NCI-H1436 treated with DMSO at 0.1 percent for 48 hours (cell line): ENCODE measurements around the gene CELSR1.
"Not testable (repeated sequence)": the region's sequence is repeated elsewhere in the genome, so short reads cannot be mapped to it uniquely, and the experiment has no call there.

Experiments
- DNase-seq: peaks from one replicate; lab custom pipeline; 2025; lab: John Stamatoyannopoulos, UW

CELSR1 gene

DNA sequence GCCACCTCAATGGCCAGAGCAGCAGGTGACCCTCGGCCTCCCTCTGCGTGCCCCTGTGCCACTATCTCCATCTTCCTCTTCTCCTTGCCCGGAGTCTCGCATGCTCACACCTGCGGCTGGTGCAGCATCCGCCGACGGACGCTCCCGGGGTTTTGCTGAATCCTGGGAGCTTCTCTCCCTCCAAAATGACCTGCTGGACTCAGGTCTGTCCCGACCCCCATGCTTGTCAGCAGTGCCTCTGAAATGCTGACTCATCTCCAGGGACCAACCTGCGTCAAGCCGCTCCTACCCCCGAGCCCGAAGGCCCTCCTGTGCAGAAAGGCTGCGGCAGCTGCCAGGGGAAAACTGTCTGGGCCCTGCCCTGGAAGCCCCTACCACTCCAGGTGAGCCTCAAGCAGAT is 58.4 kb downstream of the CELSR1 start:
- DNase-seq: no peak

GRCh38 chr22:46478083-46478551 is 59.3 kb downstream of the CELSR1 start:
- DNase-seq: no peak

DNA sequence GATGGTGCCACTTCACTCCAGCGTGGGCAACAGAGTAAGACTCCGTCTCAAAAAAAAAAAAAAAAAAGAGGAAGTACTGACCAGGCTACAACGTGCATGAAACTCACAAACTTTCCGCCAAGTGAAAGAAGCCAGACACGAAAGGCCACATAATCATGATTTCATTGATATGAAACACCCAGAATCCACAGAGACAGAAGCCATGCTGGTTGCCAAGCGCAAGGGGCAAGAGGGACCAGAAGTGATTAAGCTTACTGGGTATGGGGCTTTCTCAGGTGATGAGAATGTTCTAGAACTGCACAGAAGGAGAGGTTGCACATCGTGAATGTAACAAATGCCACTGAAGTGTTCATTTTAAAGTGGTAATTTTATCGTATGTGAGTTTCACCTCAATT is 60.9 kb downstream of the CELSR1 start:
- no peak for DNase-seq

GRCh38 chr22:46473896-46474557 is 63.4 kb downstream of the CELSR1 start:
- no peak for DNase-seq

DNA sequence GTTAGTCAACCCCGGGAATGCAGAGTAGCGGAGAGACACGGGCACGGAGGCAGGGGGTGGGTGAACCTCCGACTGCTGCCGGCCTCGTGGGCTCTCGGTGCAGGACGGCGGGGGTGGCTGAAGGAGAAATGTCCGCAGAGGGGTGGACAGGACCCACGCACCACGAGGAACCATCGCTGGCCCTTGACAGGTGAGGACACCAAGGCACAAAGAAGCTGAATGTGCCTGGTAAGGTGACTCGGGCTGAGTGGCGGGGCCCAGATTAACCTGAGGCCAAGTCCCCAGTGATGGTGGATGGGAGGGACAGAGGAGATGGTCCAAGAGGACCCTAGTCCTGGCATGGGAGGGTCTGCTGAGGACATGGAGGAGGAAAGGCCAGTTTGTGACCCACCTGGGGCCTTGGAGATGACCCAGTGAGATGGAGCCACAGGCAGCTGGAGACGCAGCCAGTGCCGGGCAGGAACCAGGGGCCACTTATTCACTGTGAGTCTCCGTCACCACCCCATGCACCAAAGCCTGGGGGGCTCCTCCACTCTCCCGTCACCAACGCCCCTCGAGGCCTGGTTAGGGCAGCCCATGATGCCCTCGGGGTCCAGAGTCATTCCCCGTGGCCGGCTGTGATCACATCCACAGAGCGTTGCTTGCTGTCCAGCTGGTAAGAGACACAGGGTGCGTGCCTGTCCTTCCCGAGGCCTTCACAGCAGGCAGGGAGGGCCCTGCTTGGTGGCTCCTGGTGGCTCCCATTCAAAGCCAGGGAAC is 64.2 kb downstream of the CELSR1 start:
- no peak for DNase-seq

GRCh38 chr22:46472722-46473016 is 64.8 kb downstream of the CELSR1 start:
- DNase-seq: no peak

- DNase-seq: no peak
These were observed 65.3 kb downstream of the CELSR1 start for GRCh38 chr22:46471901-46472721.

DNA sequence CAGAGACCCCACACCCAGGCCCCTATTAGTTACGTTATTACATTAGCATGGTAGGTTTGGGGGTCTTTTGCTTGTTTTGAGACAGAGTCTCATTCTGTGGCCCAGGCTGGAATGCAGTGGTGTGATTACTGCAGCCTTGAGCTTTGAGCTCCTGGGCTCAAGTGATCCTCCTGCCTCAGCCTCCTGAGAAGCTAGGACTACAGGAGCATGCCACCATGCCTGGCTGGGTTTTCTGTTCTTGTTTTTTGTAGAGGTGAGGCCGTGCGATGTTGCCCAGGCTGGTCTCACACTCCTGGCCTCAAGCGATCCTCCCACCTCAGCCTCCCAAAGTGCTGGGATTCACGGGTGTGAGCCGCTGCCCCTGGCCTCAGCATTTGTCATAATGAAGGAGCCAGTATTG is 66.1 kb downstream of the CELSR1 start:
- not testable (repeated sequence) for DNase-seq

GRCh38 chr22:46469711-46470110 is 67.7 kb downstream of the CELSR1 start:
- DNase-seq: no peak

GRCh38 chr22:46467006-46467405 is 70.4 kb downstream of the CELSR1 start:
- DNase-seq: no peak

GRCh38 chr22:46466255-46466676 is 71.2 kb downstream of the CELSR1 start:
- no peak for DNase-seq

DNA sequence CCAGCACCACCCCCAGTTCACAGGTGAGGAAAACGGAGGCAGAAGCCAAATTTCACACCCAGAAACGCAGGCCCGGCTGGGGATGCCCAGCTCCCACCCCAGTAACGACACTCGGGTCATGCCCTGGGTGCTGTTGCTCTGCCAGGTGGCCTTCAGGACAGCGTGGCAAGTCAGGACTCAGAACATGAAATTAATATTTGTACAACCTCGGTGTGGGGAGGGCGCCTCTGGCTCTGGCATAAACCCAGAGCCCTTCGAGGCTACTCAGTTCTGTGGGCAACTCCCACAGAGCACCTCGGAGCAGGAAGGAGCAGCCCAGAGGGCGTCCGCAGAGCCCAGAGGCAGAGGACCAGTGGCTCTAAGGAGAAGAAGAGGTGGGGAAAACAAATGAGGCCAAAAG is 71.6 kb downstream of the CELSR1 start:
- no peak for DNase-seq

DNA sequence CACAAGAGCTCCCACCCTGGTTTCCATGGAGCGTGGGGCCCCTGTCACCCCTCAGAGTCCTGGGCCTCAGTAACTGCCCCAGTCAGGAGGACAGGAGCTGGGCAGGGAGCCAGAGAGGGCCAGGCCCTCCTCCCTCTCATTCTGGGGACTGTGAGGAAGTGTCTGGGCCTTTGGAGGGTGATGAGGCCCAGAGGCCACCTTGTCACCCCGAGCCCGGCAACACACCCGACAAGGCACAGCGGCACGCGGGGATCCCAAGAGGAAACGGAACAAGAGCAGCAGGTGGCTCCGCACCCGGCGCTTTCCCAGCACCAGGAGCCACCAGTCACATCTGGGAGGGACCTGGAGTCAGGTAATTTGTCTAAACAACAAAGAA is 72.1 kb downstream of the CELSR1 start:
- DNase-seq: no peak

- DNase-seq: no peak
These were observed 72.6 kb downstream of the CELSR1 start for GRCh38 chr22:46464701-46465344.

- no peak for DNase-seq
These were observed 73.1 kb downstream of the CELSR1 start for GRCh38 chr22:46464296-46464695.

DNA sequence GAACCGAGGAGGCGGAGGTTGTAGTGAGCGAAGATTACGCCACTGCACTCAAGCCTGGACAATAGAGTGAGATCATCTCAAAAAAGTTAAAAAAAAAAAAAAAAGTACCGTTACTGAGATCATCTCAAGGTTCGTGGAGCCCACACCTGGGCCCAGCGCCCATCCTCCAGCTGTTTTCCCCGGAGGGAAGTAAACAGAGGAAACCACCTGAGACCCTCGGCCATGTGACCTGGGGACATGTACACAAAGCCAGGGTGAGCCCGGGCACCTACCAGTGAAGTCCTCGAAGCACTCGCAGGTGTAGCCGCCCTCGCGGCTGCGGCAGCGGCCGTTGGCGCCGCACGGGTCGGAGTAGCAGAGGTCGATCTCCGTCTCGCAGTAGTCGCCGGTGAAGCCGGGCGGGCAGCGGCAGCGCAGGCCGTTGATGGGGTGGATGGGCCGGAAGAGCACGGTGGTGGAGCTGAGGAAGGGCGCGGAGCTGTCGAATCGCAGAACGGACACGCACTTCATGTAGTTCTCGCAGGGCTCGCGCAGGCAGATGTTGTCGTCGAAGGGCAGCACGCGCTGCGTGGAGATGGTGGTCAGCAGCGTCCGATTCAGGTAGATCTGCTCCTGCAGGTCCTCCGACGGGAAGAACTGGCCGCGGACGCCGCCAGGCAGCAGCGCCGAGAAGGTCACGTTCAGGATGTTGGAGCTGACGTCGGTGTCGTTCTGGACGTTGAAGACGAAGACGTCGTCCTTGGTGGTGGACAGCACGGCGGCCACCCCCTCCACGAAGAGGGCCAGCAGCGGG is 73.8 kb downstream of the CELSR1 start:
- DNase-seq: no peak

DNA sequence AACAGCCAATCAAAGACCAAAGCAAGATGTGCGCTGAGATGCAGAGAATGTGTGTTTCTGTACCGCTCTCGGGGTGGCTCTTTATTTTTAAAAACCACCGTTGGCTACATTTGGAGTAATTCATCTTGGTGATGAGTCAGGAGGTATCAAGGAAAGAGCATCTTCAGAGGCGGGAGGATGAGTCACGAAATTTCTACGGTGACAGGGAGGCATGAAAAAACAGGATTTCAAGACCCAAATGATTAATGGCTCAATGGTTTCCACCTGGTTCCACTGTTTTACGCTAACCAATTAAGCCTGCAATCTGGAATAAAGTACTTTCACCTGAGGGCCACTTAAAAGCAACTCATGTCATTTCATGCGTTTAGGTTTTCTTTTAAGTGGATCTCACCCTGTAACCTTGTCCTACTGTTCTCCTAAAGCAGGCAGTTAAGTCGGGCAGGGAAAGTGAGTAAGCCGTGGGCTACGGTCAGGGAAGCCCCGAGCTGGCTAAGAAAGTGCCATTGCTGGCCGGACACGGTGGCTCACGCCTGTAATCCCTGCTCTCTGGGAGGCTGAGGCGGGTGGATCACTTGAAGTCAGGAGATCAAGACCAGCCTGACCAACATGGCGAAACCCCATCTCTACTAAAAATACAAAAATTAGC is 74.6 kb downstream of the CELSR1 start:
- DNase-seq: peak; percentile 63

DNA sequence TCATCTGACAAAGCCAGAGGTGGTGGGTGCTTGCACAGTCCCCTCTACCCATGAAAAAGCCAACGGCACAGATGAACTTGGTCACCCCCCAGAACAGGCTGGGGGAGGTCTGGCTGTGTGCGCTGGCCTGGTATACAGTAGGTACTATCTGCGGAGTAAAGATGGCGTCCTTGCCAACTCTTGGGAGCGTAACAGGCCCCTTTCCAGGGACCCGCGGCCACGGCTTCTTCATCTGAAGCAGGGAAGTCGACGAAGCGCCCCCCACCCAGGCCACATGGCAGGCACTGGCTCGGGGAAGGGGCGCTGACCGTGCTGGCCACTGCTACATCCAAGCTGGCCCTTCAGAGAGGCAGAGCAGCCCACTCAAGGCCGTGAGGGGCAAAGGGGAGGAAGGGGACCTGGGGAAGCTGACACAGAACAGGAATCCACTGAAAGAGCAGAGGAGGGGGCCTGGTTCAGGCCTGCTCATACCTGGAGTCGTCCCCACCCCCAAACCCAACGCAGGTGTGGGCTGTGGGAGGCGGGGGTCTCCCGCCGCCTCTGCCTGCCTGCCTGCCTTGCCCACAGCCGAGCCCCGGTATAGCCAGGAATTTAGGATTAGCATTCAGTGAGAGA is 75.7 kb downstream of the CELSR1 start:
- no peak for DNase-seq

DNA sequence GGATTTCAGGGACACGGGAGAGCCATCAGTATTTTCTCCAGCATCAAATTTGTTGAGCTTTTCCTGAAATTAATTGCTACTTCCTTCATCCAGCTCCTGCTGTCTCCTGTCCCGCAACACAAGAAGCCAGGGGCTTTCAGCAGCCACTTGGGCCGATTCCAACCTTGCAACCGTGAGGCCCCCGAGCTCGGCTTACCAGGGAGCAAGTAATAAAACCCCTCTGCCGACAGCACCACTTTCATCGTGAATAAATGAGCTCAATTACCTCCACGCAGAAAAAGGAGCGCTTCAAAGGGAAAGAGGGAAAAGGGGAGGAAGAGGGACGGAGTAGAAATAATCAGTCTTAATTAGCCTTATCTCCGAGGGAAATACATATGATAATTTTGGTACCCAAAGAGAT is 76.6 kb downstream of the CELSR1 start:
- DNase-seq: no peak

- no peak for DNase-seq
These were observed 77.9 kb downstream of the CELSR1 start for GRCh38 chr22:46459347-46460065.
